GM06990 (cell line): ENCODE results near the gene ADCK2.
A peak's percentile ranks its signal among the peaks of the same experiment; 100 is the strongest.
"Not testable (repeated sequence)": the region's sequence is repeated elsewhere in the genome, so short reads cannot be mapped to it uniquely, and the experiment has no call there.

ENCODE experiments used
- DNase-seq: peaks from one replicate; pipeline ENCODE4 v3.0.0-alpha.2; 2011; ENCODE audit not compliant: insufficient read length; ENCODE audit errors: extremely low read depth
- H3K27me3 ChIP-seq: replicated peaks from 2 replicates; pipeline ENCODE4 v1.6.0; 2011; ENCODE audit warnings: low read length; ENCODE audit not compliant: control insufficient read depth, insufficient read depth
- H3K36me3 ChIP-seq: 2 replicates; pipeline ENCODE4 v1.5.1; 2011; ENCODE audit warnings: low read length; ENCODE audit not compliant: control insufficient read depth, insufficient read depth
- H3K4me3 ChIP-seq: replicated peaks from 2 replicates; pipeline ENCODE4 v1.5.1; 2011; ENCODE audit warnings: low read depth, mild to moderate bottlenecking, control low read depth, low read length
- TF ChIP-seq, protein P1 (sequence below): IDR thresholded peaks from 2 replicates; pipeline ENCODE4 v1.5.1; 2011; ENCODE audit warnings: low read length, control low read depth, mild to moderate bottlenecking, inconsistent platforms; ENCODE audit not compliant: insufficient read depth, poor library complexity, severe bottlenecking

The ADCK2 gene

DNA sequence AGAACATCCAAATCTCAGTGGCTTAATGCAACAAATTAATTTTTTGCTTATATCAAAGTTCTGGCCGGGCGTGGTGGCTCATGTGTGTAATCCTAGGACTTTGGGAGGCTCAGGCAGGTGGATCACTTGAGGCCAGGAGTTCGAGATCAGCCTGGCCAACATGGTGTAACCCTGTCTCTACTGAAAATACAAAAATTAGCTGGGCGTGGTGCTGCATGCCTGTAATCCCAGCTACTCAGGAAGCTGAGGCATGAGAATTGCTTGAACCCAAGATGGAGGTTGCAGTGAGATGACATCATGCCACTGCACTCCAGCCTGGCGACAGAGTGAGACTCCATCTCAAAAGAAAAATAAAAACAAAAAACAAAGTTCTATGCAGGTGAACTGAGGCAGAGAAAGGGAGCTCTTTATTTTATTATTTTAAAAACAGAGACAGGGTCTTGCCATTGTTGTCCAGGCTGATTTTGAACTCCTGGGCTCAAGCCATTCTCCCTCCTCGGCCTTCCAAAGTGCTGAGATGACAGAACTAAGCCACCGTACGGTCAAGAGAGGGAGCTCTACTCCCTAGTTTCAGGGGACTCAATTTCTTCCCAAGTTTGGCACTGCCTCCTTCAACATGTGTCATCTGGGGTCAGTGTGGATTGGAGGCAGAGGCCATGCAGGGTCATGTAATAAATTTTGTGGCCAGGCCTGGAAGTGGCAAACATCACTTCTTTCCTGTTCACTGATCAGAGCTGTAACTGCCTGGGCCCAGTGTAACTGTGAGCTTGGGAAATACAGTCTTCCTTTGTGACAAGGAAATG, 2.4 kb downstream of the ADCK2 start:
- Histone ChIP-seq H3K36me3 (no peaks in the 10 kb centered on the region; the same call in 1 of the 2 replicates), H3K27me3 (no peaks in the 10 kb centered on the region), H3K4me3 (no peak overlapping the region)
- no peak for DNase-seq
- TF ChIP-seq, protein P1, sequence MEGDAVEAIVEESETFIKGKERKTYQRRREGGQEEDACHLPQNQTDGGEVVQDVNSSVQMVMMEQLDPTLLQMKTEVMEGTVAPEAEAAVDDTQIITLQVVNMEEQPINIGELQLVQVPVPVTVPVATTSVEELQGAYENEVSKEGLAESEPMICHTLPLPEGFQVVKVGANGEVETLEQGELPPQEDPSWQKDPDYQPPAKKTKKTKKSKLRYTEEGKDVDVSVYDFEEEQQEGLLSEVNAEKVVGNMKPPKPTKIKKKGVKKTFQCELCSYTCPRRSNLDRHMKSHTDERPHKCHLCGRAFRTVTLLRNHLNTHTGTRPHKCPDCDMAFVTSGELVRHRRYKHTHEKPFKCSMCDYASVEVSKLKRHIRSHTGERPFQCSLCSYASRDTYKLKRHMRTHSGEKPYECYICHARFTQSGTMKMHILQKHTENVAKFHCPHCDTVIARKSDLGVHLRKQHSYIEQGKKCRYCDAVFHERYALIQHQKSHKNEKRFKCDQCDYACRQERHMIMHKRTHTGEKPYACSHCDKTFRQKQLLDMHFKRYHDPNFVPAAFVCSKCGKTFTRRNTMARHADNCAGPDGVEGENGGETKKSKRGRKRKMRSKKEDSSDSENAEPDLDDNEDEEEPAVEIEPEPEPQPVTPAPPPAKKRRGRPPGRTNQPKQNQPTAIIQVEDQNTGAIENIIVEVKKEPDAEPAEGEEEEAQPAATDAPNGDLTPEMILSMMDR = peak; percentile 46

GRCh38 chr7:140675726-140676125, 3.0 kb downstream of the ADCK2 start:
- TF ChIP-seq, protein P1 = no peak
- DNase-seq = no peak
- H3K36me3 ChIP-seq = no peaks in the 10 kb centered on the region; the same call in none of the 2 replicates
- H3K4me3 ChIP-seq = no peak overlapping the region
- H3K27me3 ChIP-seq = no peaks in the 10 kb centered on the region

- Histone ChIP-seq H3K27me3 (no peaks in the 10 kb centered on the region), H3K36me3 (peaks cover 2% of the 10 kb centered on the region), H3K4me3 (no peak overlapping the region)
- TF ChIP-seq, protein P1 = no peak
- DNase-seq = peak; percentile 48
Observed at GRCh38 chr7:140676306-140676705, 3.6 kb downstream of the ADCK2 start.

DNA sequence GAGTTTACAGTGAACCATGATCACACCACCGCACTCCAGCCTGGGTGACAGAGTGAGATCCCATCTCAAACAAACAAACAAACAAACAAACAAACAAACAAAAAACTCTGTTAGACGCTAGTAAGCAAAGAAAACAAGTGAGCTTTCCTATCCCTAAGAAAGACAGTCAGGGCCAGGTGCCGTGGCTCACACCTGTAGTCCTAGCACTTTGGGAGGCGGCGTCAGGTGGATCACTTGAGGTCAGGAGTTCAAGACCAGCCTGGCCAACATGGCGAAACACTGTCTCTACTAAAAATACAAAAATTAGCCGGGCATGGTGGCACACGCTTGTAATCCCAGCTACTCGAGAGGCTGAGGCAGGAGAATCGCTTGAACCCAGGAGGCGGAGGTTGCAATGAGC, 4.2 kb downstream of the ADCK2 start:
- DNase-seq, H3K27me3 ChIP-seq, H3K4me3 ChIP-seq, H3K36me3 ChIP-seq: not testable (repeated sequence)

- H3K4me3 ChIP-seq = no peak overlapping the region
Observed at GRCh38 chr7:140677496-140677895, 4.8 kb downstream of the ADCK2 start.

More at GRCh38 chr7:140677496-140677895, 4.8 kb downstream of the ADCK2 start:
- TF ChIP-seq, protein P1 = no peak
- no peak for DNase-seq
- H3K36me3 ChIP-seq = peaks cover 2% of the 10 kb centered on the region
- no peaks in the 10 kb centered on the region for H3K27me3 ChIP-seq
